ENCODE data around the gene ZNF8.

DNA sequence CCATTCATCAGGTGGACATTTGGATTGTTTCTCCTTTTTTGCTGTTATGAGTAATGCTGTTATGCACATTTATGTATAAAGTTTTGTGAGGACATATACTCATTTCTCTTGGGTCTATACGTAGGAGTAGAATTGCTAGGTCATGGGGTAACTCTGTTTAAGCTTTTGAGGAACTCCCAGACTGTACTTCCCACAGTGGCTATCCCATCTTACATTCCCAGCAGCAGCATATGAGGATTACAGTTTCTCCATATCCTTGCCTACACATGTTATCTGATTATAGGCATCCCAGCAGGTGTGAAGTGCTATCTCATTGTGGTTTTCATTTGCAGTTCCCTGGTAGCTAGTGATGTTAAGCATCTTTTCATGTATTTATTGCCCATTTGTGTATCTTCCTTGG is 53.9 kb downstream of the ZNF8 start:
- TF ChIP-seq, protein P1, sequence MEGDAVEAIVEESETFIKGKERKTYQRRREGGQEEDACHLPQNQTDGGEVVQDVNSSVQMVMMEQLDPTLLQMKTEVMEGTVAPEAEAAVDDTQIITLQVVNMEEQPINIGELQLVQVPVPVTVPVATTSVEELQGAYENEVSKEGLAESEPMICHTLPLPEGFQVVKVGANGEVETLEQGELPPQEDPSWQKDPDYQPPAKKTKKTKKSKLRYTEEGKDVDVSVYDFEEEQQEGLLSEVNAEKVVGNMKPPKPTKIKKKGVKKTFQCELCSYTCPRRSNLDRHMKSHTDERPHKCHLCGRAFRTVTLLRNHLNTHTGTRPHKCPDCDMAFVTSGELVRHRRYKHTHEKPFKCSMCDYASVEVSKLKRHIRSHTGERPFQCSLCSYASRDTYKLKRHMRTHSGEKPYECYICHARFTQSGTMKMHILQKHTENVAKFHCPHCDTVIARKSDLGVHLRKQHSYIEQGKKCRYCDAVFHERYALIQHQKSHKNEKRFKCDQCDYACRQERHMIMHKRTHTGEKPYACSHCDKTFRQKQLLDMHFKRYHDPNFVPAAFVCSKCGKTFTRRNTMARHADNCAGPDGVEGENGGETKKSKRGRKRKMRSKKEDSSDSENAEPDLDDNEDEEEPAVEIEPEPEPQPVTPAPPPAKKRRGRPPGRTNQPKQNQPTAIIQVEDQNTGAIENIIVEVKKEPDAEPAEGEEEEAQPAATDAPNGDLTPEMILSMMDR (IDR thresholded peaks at IDR 0.05 in 4 of 5, conservative IDR thresholded peaks at IDR 0.05 in 1 of 5), result no peak
- TF ChIP-seq POLR2A (IDR thresholded peaks at IDR 0.05), result no peak

All from gastrocnemius medialis (tissue), 4 donors.